Thyroid gland (tissue), 4 donors: ENCODE results near the gene GNAQ. TPM values are rescaled to one million over a fixed set of nuclear protein-coding genes. Genes with fewer than 3 reads are reported as not detected.

Source experiments
- DNase-seq, 2 donors: peaks; one replicate each; pipeline ENCODE4 v3.0.0-alpha.2; 2019
- H3K27ac ChIP-seq, 3 donors: fragments of 200-600 bp; sonication (generic); 1 replicate in 2 of 3; 2 replicates in 1 of 3; pipeline ENCODE4 v1.5.1; 2016 to 2019; ENCODE audit warnings: mild to moderate bottlenecking in 1 of 3, moderate library complexity in 1 of 3
- H3K27me3 ChIP-seq: fragments of 200-600 bp; sonication (generic); one replicate; pipeline ENCODE4 v1.5.1; 2019
- H3K36me3 ChIP-seq, 2 donors: fragments of 200-600 bp; sonication (generic); one replicate each; pipeline ENCODE4 v1.5.1; 2016 to 2019
- H3K4me1 ChIP-seq, 2 donors: fragments of 200-600 bp; sonication (generic); one replicate each; pipeline ENCODE4 v1.5.1; 2017 to 2019
- H3K4me3 ChIP-seq, 3 donors: fragments of 200-600 bp; sonication (generic); replicated peaks in 1 of 3; 1 replicate in 2 of 3; 2 replicates in 1 of 3; pipeline ENCODE4 v1.5.1; 2016; ENCODE audit warnings: mild to moderate bottlenecking in 1 of 3
- H3K9me3 ChIP-seq: fragments of 200-600 bp; sonication (generic); one replicate; pipeline ENCODE4 v1.5.1; 2017
- POLR2A ChIP-seq, 2 donors: fragments of 450-650 bp; IDR thresholded peaks; one replicate each; pipeline ENCODE4 v1.6.1; 2017; ENCODE audit warnings: antibody characterized with exemption in 2 of 2, mild to moderate bottlenecking in 2 of 2, moderate library complexity in 1 of 2
- WGBS, 2 donors: methylation state at CpG; one replicate each; pipeline ENCODE4 v1.1.5; 2017; 5-methylcytosine and 5-hydroxymethylcytosine counted together
- intact Hi-C: fragments of 100-400 bp; cut with DNase I; formaldehyde crosslinking; loops from one replicate; pipeline ENCODE4 v1.15.1; 2023
- total RNA-seq, 4 donors: library from RNA; depleted of rRNA; stranded (reverse); fragments of >200 nt; gene quantifications; one replicate each; pipeline ENCODE4 v1.2.3, GENCODE V29; 2016
- TF ChIP-seq, protein P1 (sequence below), 6 experiments: fragments of 200-600 bp in 3 of 6; fragments of 450-650 bp in 3 of 6; sonication (generic) in 3 of 6; IDR thresholded peaks; one replicate each; pipeline ENCODE4 v1.5.1; 2016 to 2019; ENCODE audit warnings: antibody characterized with exemption in 6 of 6, mild to moderate bottlenecking in 2 of 6, inconsistent platforms in 1 of 6, moderate library complexity in 1 of 6

The GNAQ gene
- total RNA-seq, 4 donors from 2014 or later: 40.0 to 60.8 (median 58.1) TPM

GRCh38 chr9:77946296-77946695 is 85.3 kb downstream of the GNAQ start:
- no peak for TF ChIP-seq POLR2A (IDR thresholded peaks at IDR 0.05)
- TF ChIP-seq, protein P1, sequence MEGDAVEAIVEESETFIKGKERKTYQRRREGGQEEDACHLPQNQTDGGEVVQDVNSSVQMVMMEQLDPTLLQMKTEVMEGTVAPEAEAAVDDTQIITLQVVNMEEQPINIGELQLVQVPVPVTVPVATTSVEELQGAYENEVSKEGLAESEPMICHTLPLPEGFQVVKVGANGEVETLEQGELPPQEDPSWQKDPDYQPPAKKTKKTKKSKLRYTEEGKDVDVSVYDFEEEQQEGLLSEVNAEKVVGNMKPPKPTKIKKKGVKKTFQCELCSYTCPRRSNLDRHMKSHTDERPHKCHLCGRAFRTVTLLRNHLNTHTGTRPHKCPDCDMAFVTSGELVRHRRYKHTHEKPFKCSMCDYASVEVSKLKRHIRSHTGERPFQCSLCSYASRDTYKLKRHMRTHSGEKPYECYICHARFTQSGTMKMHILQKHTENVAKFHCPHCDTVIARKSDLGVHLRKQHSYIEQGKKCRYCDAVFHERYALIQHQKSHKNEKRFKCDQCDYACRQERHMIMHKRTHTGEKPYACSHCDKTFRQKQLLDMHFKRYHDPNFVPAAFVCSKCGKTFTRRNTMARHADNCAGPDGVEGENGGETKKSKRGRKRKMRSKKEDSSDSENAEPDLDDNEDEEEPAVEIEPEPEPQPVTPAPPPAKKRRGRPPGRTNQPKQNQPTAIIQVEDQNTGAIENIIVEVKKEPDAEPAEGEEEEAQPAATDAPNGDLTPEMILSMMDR (IDR thresholded peaks at IDR 0.05): no peak
- H3K4me1 ChIP-seq: peaks cover 33 to 69% of the 10 kb centered on the region in 2 donors
- H3K9me3 ChIP-seq: no peaks in the 10 kb centered on the region
- H3K27me3 ChIP-seq: no peaks in the 10 kb centered on the region
- DNase-seq: no peak
- intact Hi-C loops: no loop called here
- H3K36me3 ChIP-seq: no peaks in the 10 kb centered on the region
- WGBS, 2 donors: 82 to 86% methylated on average over 4 of the region's 4 CpGs
- peak overlapping the region in 2 of 3 donors; percentile 14 to 55 for H3K27ac ChIP-seq
- H3K4me3 ChIP-seq: no peak overlapping the region

- no peaks in the 10 kb centered on the region for H3K36me3 ChIP-seq
- 67 to 82% methylated on average over 5 of the region's 5 CpGs for WGBS, 2 donors
- no peak overlapping the region for H3K4me3 ChIP-seq
- TF ChIP-seq POLR2A (IDR thresholded peaks at IDR 0.05): no peak
- TF ChIP-seq, protein P1 (IDR thresholded peaks at IDR 0.05): no peak
- peak overlapping the region in 1 of 3 donors; percentile 55 for H3K27ac ChIP-seq
- H3K9me3 ChIP-seq: no peaks in the 10 kb centered on the region
- no peaks in the 10 kb centered on the region for H3K27me3 ChIP-seq
- DNase-seq: no peak
- intact Hi-C loops: no loop called here
- H3K4me1 ChIP-seq: peaks cover 33 to 67% of the 10 kb centered on the region in 2 donors
Measured at GRCh38 chr9:77945798-77946197, 85.8 kb downstream of the GNAQ start.

- peak in 1 of 2 donors; percentile 8 for DNase-seq
- Histone ChIP-seq H3K9me3 (no peaks in the 10 kb centered on the region), H3K27me3 (no peaks in the 10 kb centered on the region), H3K36me3 (no peaks in the 10 kb centered on the region), H3K4me3 (no peak overlapping the region), H3K4me1 (peaks cover 33 to 63% of the 10 kb centered on the region in 2 donors), H3K27ac (peak overlapping the region in 2 of 3 donors; percentile 50 to 55)
- intact Hi-C loops: no loop called here
- 46 to 54% methylated on average over 6 of the region's 6 CpGs for WGBS, 2 donors
- TF ChIP-seq, protein P1 (IDR thresholded peaks at IDR 0.05): peak in 1 of 6 experiments; percentile 13
- no peak for TF ChIP-seq POLR2A (IDR thresholded peaks at IDR 0.05)
Measured at GRCh38 chr9:77944556-77945243, 86.9 kb downstream of the GNAQ start.

GRCh38 chr9:77943057-77943456 is 88.6 kb downstream of the GNAQ start:
- Histone ChIP-seq H3K4me1 (peaks cover 33 to 50% of the 10 kb centered on the region in 2 donors), H3K27me3 (no peaks in the 10 kb centered on the region), H3K4me3 (no peak overlapping the region), H3K9me3 (no peaks in the 10 kb centered on the region), H3K27ac (no peak overlapping the region), H3K36me3 (no peaks in the 10 kb centered on the region)
- 83% methylated on average over 4 of the region's 4 CpGs for WGBS, 2 donors
- no peak for TF ChIP-seq POLR2A (IDR thresholded peaks at IDR 0.05)
- TF ChIP-seq, protein P1 (IDR thresholded peaks at IDR 0.05): no peak
- intact Hi-C loops: no loop called here
- no peak for DNase-seq

DNA sequence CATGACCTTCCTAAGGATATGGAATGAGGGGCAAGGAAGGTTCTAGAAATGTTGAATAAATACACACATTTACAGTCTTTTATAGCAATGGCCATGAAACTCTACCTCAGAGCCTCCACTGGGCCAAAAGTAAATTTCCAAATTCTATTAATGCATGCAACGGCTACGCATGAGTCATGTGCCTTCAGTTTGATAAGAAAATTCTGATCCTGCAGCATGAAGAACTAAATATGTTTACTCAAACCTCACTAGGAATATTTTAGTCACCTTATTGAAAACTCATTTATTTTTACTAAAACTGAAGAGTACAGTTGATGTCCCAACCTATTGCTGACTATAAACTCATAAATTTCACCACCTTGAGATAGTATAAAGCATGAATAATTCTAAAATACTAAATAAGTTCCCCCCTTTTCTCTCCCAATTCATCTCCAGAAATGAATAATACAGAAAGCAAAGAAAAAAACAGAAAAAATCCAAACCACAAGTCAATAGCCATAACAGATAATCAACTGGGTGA is 92.4 kb downstream of the GNAQ start:
- no peaks in the 10 kb centered on the region for H3K9me3 ChIP-seq
- no peak overlapping the region for H3K27ac ChIP-seq
- intact Hi-C loops: no loop called here
- no peaks in the 10 kb centered on the region for H3K36me3 ChIP-seq
- H3K4me1 ChIP-seq: peaks cover 2 to 14% of the 10 kb centered on the region in 2 donors
- DNase-seq: no peak
- TF ChIP-seq POLR2A (IDR thresholded peaks at IDR 0.05): no peak
- TF ChIP-seq, protein P1 (IDR thresholded peaks at IDR 0.05): no peak
- H3K27me3 ChIP-seq: no peaks in the 10 kb centered on the region
- H3K4me3 ChIP-seq: no peak overlapping the region
- 84 to 96% methylated on average over 2 of the region's 2 CpGs for WGBS, 2 donors
